ENCODE measurements around the gene GPX3. TPM values are rescaled to one million over a fixed set of nuclear protein-coding genes. Genes with fewer than 3 reads are reported as not detected.

The GPX3 gene
- total RNA-seq, 1 donor from 2014 or later = 32.5 TPM

GRCh38 chr5:151036556-151036955 is 16.2 kb downstream of the GPX3 start:
- no peak for TF ChIP-seq CTCF (IDR thresholded peaks at IDR 0.05; ENCODE audit: unreplicated experiment)
- DNase-seq (ENCODE audit: low spot score) = no peak
- H3K9me3 Mint-ChIP-seq (ENCODE audit: unreplicated experiment) = no peaks in the 10 kb centered on the region

GRCh38 chr5:151037561-151038411 is 17.4 kb downstream of the GPX3 start:
- H3K36me3 Mint-ChIP-seq (ENCODE audit: low read depth, unreplicated experiment) = peaks cover 54% of the 10 kb centered on the region
- H3K9me3 Mint-ChIP-seq (ENCODE audit: unreplicated experiment) = no peaks in the 10 kb centered on the region
- H3K27ac Mint-ChIP-seq (ENCODE audit: unreplicated experiment) = no peak overlapping the region
- peaks cover 4% of the 10 kb centered on the region for H3K4me1 Mint-ChIP-seq (ENCODE audit: unreplicated experiment)
- no peak for DNase-seq (ENCODE audit: low spot score)
- TF ChIP-seq CTCF (IDR thresholded peaks at IDR 0.05; ENCODE audit: unreplicated experiment) = no peak
- no peak overlapping the region for H3K4me3 Mint-ChIP-seq (ENCODE audit: unreplicated experiment)
- peaks cover 6% of the 10 kb centered on the region for H3K27me3 Mint-ChIP-seq (ENCODE audit: unreplicated experiment)

More at GRCh38 chr5:151036556-151036955, 16.2 kb downstream of the GPX3 start:
- no peak overlapping the region for H3K27ac Mint-ChIP-seq (ENCODE audit: unreplicated experiment)
- H3K36me3 Mint-ChIP-seq (ENCODE audit: low read depth, unreplicated experiment) = peaks cover 53% of the 10 kb centered on the region
- no peak overlapping the region for H3K4me3 Mint-ChIP-seq (ENCODE audit: unreplicated experiment)
- peaks cover 9% of the 10 kb centered on the region for H3K27me3 Mint-ChIP-seq (ENCODE audit: unreplicated experiment)
- H3K4me1 Mint-ChIP-seq (ENCODE audit: unreplicated experiment) = peaks cover 4% of the 10 kb centered on the region

GRCh38 chr5:151038412-151038745 is 18.0 kb downstream of the GPX3 start:
- Mint-ChIP-seq H3K27me3 (ENCODE audit: unreplicated experiment) (peaks cover 6% of the 10 kb centered on the region), H3K27ac (ENCODE audit: unreplicated experiment) (no peak overlapping the region), H3K4me1 (ENCODE audit: unreplicated experiment) (peaks cover 4% of the 10 kb centered on the region), H3K36me3 (ENCODE audit: low read depth, unreplicated experiment) (peaks cover 58% of the 10 kb centered on the region), H3K4me3 (ENCODE audit: unreplicated experiment) (peak overlapping the region; percentile 40), H3K9me3 (ENCODE audit: unreplicated experiment) (no peaks in the 10 kb centered on the region)
- no peak for DNase-seq (ENCODE audit: low spot score)
- no peak for TF ChIP-seq CTCF (IDR thresholded peaks at IDR 0.05; ENCODE audit: unreplicated experiment)

GRCh38 chr5:151038801-151039238 is 18.4 kb downstream of the GPX3 start:
- Mint-ChIP-seq H3K4me1 (ENCODE audit: unreplicated experiment) (peaks cover 4% of the 10 kb centered on the region), H3K4me3 (ENCODE audit: unreplicated experiment) (peak overlapping the region; percentile 40), H3K27ac (ENCODE audit: unreplicated experiment) (no peak overlapping the region), H3K9me3 (ENCODE audit: unreplicated experiment) (no peaks in the 10 kb centered on the region), H3K36me3 (ENCODE audit: low read depth, unreplicated experiment) (peaks cover 55% of the 10 kb centered on the region), H3K27me3 (ENCODE audit: unreplicated experiment) (peaks cover 6% of the 10 kb centered on the region)
- DNase-seq (ENCODE audit: low spot score) = no peak
- TF ChIP-seq CTCF (IDR thresholded peaks at IDR 0.05; ENCODE audit: unreplicated experiment) = no peak

GRCh38 chr5:151039665-151040064 is 19.3 kb downstream of the GPX3 start:
- Mint-ChIP-seq H3K27ac (ENCODE audit: unreplicated experiment) (no peak overlapping the region), H3K4me1 (ENCODE audit: unreplicated experiment) (peaks cover 4% of the 10 kb centered on the region), H3K9me3 (ENCODE audit: unreplicated experiment) (no peaks in the 10 kb centered on the region), H3K36me3 (ENCODE audit: low read depth, unreplicated experiment) (peaks cover 51% of the 10 kb centered on the region), H3K4me3 (ENCODE audit: unreplicated experiment) (no peak overlapping the region), H3K27me3 (ENCODE audit: unreplicated experiment) (peaks cover 1% of the 10 kb centered on the region)
- no peak for DNase-seq (ENCODE audit: low spot score)
- TF ChIP-seq CTCF (IDR thresholded peaks at IDR 0.05; ENCODE audit: unreplicated experiment) = no peak

All from endothelial cell (in vitro differentiated cells).